ENCODE data around the gene CFDP1.

- TF ChIP-seq CTCF (conservative IDR thresholded peaks at IDR 0.05; ENCODE audit: low read length), result no peak
- no peak for TF ChIP-seq EZH2phosphoT487 (IDR thresholded peaks at IDR 0.05; ENCODE audit: borderline replicate concordance)
Measured at GRCh38 chr16:75263291-75263962, 169.9 kb downstream of the CFDP1 start.

Measured in Loucy (cell line).